Panc1 (cell line): ENCODE measurements around the gene OVCH2.

ENCODE experiments used
- POLR2AphosphoS5 ChIP-seq: IDR thresholded peaks from 2 replicates; pipeline ENCODE4 v1.6.1; 2012; ENCODE audit warnings: mild to moderate bottlenecking, low read depth, low read length, moderate library complexity
- REST ChIP-seq, 2 experiments: IDR thresholded peaks; 2 replicates each; pipeline ENCODE4 v1.6.1; 2011 to 2012; ENCODE audit warnings: low read depth in 2 of 2, control low read depth in 1 of 2, low read length in 1 of 2, mild to moderate bottlenecking in 1 of 2, moderate library complexity in 1 of 2; ENCODE audit not compliant: insufficient read depth in 1 of 2
- SIN3A ChIP-seq: IDR thresholded peaks from 2 replicates; pipeline ENCODE4 v1.6.1; 2012; ENCODE audit warnings: low read depth, mild to moderate bottlenecking, low read length, moderate library complexity, borderline replicate concordance; ENCODE audit not compliant: insufficient read depth
- TF ChIP-seq, protein P1 (sequence below): fragments of 450-650 bp; IDR thresholded peaks from 2 replicates; pipeline ENCODE4 v1.5.1; 2017; ENCODE audit warnings: mild to moderate bottlenecking

DNA sequence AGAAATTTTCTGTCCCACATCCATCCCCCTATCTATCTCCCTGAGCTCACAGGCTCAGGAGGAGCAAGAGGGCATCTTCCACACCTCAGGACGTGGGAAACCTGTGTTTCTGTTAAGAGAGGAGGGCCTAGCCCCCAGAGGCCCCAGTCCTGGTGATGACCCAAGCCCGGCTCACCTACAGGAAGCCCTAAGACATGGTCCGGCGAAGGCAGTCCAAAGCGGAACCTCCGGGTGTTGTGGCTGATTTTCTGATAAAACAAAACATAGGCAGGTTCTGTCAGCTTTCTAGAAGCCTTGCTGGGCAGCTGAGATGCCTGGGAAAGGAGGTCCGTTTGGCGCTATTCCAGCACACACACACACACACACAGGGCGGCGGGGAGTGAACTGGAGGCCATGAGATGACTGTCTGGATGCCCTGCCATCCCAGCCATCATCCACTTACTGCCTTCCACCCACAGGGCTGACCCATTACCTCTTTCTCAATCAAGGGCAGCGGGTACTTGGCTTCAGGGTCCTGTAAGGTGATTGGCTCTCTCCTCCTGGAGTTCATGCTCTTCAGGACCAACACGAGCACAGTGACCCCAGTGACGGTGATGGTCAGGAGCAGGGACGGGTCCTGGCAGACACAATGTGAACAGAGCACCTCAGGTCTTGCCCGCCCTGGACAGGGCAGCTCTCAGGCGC, 33.9 kb downstream of the OVCH2 start:
- TF ChIP-seq REST (IDR thresholded peaks at IDR 0.05; ENCODE audit: insufficient read depth in 1 of 2, low read depth in 2 of 2, low read length in 1 of 2): no peak
- TF ChIP-seq, protein P1, sequence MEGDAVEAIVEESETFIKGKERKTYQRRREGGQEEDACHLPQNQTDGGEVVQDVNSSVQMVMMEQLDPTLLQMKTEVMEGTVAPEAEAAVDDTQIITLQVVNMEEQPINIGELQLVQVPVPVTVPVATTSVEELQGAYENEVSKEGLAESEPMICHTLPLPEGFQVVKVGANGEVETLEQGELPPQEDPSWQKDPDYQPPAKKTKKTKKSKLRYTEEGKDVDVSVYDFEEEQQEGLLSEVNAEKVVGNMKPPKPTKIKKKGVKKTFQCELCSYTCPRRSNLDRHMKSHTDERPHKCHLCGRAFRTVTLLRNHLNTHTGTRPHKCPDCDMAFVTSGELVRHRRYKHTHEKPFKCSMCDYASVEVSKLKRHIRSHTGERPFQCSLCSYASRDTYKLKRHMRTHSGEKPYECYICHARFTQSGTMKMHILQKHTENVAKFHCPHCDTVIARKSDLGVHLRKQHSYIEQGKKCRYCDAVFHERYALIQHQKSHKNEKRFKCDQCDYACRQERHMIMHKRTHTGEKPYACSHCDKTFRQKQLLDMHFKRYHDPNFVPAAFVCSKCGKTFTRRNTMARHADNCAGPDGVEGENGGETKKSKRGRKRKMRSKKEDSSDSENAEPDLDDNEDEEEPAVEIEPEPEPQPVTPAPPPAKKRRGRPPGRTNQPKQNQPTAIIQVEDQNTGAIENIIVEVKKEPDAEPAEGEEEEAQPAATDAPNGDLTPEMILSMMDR: no peak
- TF ChIP-seq POLR2AphosphoS5: no peak
- no peak for TF ChIP-seq SIN3A
